Endothelial cell (in vitro differentiated cells): ENCODE measurements around the gene OR51F1. TPM values are rescaled to one million over a fixed set of nuclear protein-coding genes. Genes with fewer than 3 reads are reported as not detected.

Source experiments
- DNase-seq: peaks from one replicate; pipeline ENCODE4 v3.0.0; 2021; ENCODE audit warnings: low spot score
- H3K27ac Mint-ChIP-seq: one replicate; pipeline ENCODE4 v1.8.0; 2021; ENCODE audit warnings: mixed read lengths, inconsistent platforms; ENCODE audit not compliant: unreplicated experiment
- H3K27me3 Mint-ChIP-seq: one replicate; pipeline ENCODE4 v1.8.0; 2021; ENCODE audit warnings: mild to moderate bottlenecking, moderate library complexity, mixed read lengths, inconsistent platforms; ENCODE audit not compliant: unreplicated experiment
- H3K36me3 Mint-ChIP-seq: one replicate; pipeline ENCODE4 v1.8.0; 2021; ENCODE audit warnings: mild to moderate bottlenecking, low read depth, mixed read lengths, inconsistent platforms; ENCODE audit not compliant: unreplicated experiment
- H3K4me1 Mint-ChIP-seq: one replicate; pipeline ENCODE4 v1.8.0; 2021; ENCODE audit warnings: mild to moderate bottlenecking, mixed read lengths, inconsistent platforms; ENCODE audit not compliant: unreplicated experiment
- H3K4me3 Mint-ChIP-seq: one replicate; pipeline ENCODE4 v1.8.0; 2021; ENCODE audit warnings: mild to moderate bottlenecking, mixed read lengths, inconsistent platforms; ENCODE audit not compliant: unreplicated experiment
- H3K9me3 Mint-ChIP-seq: one replicate; pipeline ENCODE4 v1.8.0; 2021; ENCODE audit warnings: mixed read lengths, inconsistent platforms; ENCODE audit not compliant: unreplicated experiment
- CTCF ChIP-seq: fragments of 200-600 bp; sonication (generic); IDR thresholded peaks from one replicate; pipeline ENCODE4 v1.5.0; 2021; ENCODE audit warnings: antibody characterized with exemption; ENCODE audit not compliant: unreplicated experiment
- total RNA-seq: library from RNA; stranded (reverse); fragmentation: NEBNext Ultra II Directional; extraction: Animal tissue kit (Norgen Biotek cat#: 25700); gene quantifications from one replicate; pipeline ENCODE4 v1.2.1, GENCODE V29; 2021; ENCODE audit not compliant: unreplicated experiment

OR51F1 gene
- total RNA-seq, 1 donor from 2014 or later, result not detected

- Mint-ChIP-seq H3K4me1 (no peaks in the 10 kb centered on the region), H3K36me3 (no peaks in the 10 kb centered on the region), H3K27ac (no peak overlapping the region), H3K4me3 (no peak overlapping the region), H3K27me3 (no peaks in the 10 kb centered on the region), H3K9me3 (no peaks in the 10 kb centered on the region)
- no peak for DNase-seq
- TF ChIP-seq CTCF, result no peak
Measured at GRCh38 chr11:4798427-4799183, 28.9 kb upstream of the OR51F1 start.

DNA sequence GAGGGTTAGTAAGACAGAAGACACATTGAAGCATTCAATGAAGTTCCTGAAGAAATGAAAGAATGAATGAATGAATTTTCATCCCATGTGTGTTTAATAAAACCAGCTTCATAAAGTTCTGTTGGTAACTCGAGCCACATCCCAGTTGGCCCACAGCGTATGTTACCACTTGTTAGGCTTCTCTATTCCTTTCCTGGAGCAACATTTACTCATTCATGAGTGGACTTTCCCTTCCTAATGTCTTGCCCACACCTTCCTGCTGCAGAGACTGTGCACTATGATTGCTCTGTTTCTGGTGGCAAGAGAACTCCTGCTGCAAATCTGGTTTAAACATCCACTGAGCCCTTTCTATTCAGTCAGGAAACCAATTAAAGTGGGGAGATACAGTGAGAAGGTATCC is 27.5 kb upstream of the OR51F1 start:
- no peaks in the 10 kb centered on the region for H3K27me3 Mint-ChIP-seq
- no peaks in the 10 kb centered on the region for H3K4me1 Mint-ChIP-seq
- no peak for TF ChIP-seq CTCF
- no peaks in the 10 kb centered on the region for H3K9me3 Mint-ChIP-seq
- H3K27ac Mint-ChIP-seq, result no peak overlapping the region
- H3K36me3 Mint-ChIP-seq, result no peaks in the 10 kb centered on the region
- H3K4me3 Mint-ChIP-seq, result no peak overlapping the region
- no peak for DNase-seq

- H3K36me3 Mint-ChIP-seq, result no peaks in the 10 kb centered on the region
- H3K27ac Mint-ChIP-seq, result no peak overlapping the region
- H3K4me1 Mint-ChIP-seq, result no peaks in the 10 kb centered on the region
- H3K4me3 Mint-ChIP-seq, result no peak overlapping the region
- DNase-seq, result no peak
- TF ChIP-seq CTCF, result no peak
- H3K9me3 Mint-ChIP-seq, result peaks cover 10% of the 10 kb centered on the region
- no peaks in the 10 kb centered on the region for H3K27me3 Mint-ChIP-seq
Measured at GRCh38 chr11:4782454-4782853, 12.7 kb upstream of the OR51F1 start.

- no peaks in the 10 kb centered on the region for H3K9me3 Mint-ChIP-seq
- no peaks in the 10 kb centered on the region for H3K36me3 Mint-ChIP-seq
Measured at GRCh38 chr11:4768094-4768493, 1.6 kb downstream of the OR51F1 start.

More at GRCh38 chr11:4768094-4768493, 1.6 kb downstream of the OR51F1 start:
- H3K4me1 Mint-ChIP-seq, result no peaks in the 10 kb centered on the region
- no peak for TF ChIP-seq CTCF
- no peak for DNase-seq
- H3K4me3 Mint-ChIP-seq, result no peak overlapping the region
- H3K27ac Mint-ChIP-seq, result no peak overlapping the region
- no peaks in the 10 kb centered on the region for H3K27me3 Mint-ChIP-seq
